GM18526 (cell line): ENCODE results near the gene CHCHD3.
A peak's percentile ranks its signal among the peaks of the same experiment; 100 is the strongest.

Source experiments
- POLR2A ChIP-seq: IDR thresholded peaks from 3 replicates; pipeline ENCODE4 v1.6.1; 2011; ENCODE audit not compliant: insufficient read length; ENCODE audit errors: extremely low read depth

The CHCHD3 gene

GRCh38 chr7:133081599-133082389, at the start of gene CHCHD3:
Gene CHCHD3 (minus strand): TSS chr7:133082090. CDS start chr7:133081937, 153 bp downstream.
- peak; percentile 74 for TF ChIP-seq POLR2A

GRCh38 chr7:133130166-133130565, 48.3 kb upstream of the CHCHD3 start:
- no peak for TF ChIP-seq POLR2A

GRCh38 chr7:133126422-133126821, 44.5 kb upstream of the CHCHD3 start:
- TF ChIP-seq POLR2A = no peak

- TF ChIP-seq POLR2A = no peak
Measured at GRCh38 chr7:133124974-133125373, 43.1 kb upstream of the CHCHD3 start.

GRCh38 chr7:133121175-133121844, 39.4 kb upstream of the CHCHD3 start:
- no peak for TF ChIP-seq POLR2A

GRCh38 chr7:133119067-133119466, 37.2 kb upstream of the CHCHD3 start:
- no peak for TF ChIP-seq POLR2A

GRCh38 chr7:133118261-133118660, 36.4 kb upstream of the CHCHD3 start:
- TF ChIP-seq POLR2A = no peak

- TF ChIP-seq POLR2A = no peak
Measured at GRCh38 chr7:133117452-133117851, 35.6 kb upstream of the CHCHD3 start.

- TF ChIP-seq POLR2A = no peak
Measured at GRCh38 chr7:133115596-133115995, 33.7 kb upstream of the CHCHD3 start.

- no peak for TF ChIP-seq POLR2A
Measured at GRCh38 chr7:133114519-133114918, 32.6 kb upstream of the CHCHD3 start.

- no peak for TF ChIP-seq POLR2A
Measured at GRCh38 chr7:133112976-133113375, 31.1 kb upstream of the CHCHD3 start.

GRCh38 chr7:133112335-133112734, 30.4 kb upstream of the CHCHD3 start:
- TF ChIP-seq POLR2A = no peak

GRCh38 chr7:133110312-133110711, 28.4 kb upstream of the CHCHD3 start:
- no peak for TF ChIP-seq POLR2A

GRCh38 chr7:133109816-133110215, 27.9 kb upstream of the CHCHD3 start:
- no peak for TF ChIP-seq POLR2A

- TF ChIP-seq POLR2A = no peak
Measured at GRCh38 chr7:133108023-133108422, 26.1 kb upstream of the CHCHD3 start.

GRCh38 chr7:133102276-133103060, 20.6 kb upstream of the CHCHD3 start:
- no peak for TF ChIP-seq POLR2A
